HG02885 (cell line): ENCODE results near the gene TIMM29.
A peak's percentile ranks its signal among the peaks of the same experiment; 100 is the strongest.
"Not testable (repeated sequence)": the region's sequence is repeated elsewhere in the genome, so short reads cannot be mapped to it uniquely, and the experiment has no call there.

ENCODE experiments used
- ATAC-seq: cut with Tn5 transposase; IDR thresholded peaks from one replicate; pipeline ENCODE4 v1.9.1; 2021; ENCODE audit warnings: mild to moderate bottlenecking; ENCODE audit not compliant: unreplicated experiment, poor library complexity

The TIMM29 gene

DNA sequence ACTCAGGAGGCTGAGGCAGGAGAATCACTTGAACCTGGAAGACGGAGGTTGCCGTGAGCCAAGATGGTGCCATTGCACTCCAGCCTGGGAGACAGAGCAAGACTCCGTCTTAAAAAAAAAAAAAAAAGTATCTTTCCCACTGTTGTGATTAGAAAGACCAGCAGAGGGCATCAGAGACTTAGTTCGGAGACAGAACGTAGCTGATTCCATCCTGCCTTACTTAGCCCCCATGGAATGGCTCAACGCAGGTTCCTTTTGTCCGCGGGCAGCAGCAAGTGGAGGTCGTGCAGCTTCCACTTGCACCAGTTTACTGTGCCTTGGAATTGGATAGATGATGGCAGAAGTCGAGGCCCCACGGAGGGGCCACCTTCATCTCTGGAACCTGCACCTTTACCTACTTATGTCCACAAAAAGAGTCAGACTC lies 8.1 kb downstream of the TIMM29 start:
- ATAC-seq, result no peak

DNA sequence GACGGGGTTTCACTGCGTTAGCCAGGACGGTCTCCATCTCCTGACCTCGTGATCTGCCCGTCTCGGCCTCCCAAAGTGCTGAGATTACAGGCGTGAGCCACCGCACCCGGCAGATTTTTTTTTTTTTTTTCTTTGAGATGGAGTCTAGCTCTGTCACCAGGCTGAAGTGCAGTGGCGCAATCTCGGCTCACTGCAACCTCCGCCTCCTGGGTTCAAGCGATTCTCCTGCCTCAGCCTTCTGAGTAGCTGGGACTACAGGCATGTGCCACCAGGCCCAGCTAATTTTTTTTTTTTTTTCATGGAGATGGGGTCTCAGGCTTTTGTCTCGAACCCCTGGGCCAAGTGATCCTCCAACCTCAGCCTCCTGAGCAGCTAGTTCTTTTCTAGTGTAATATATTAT lies 13.0 kb downstream of the TIMM29 start:
- not testable (repeated sequence) for ATAC-seq

- ATAC-seq, result not testable (repeated sequence)
Observed at GRCh38 chr19:10943412-10943811, 14.8 kb downstream of the TIMM29 start.

DNA sequence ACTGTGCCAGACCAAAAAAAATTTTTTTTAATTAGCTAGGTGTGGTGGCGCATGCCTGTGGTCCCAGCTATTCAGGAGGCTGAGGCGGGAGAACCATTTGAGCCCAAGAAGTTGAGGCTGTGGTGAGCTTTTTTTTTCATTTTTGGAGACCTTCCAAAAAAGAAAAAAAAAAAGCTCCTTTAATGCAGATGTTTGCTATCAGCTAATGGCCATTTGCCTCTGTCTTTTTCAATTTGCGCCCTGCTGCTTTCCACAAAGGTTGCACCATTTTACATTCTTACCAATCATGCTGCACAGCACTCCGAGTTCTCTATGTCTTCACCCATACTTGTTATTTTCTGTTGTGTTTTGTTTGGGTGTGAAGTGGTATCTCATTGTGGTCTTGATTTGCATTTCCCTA lies 16.7 kb downstream of the TIMM29 start:
- ATAC-seq, result no peak

GRCh38 chr19:10946958-10947657 lies 18.5 kb downstream of the TIMM29 start:
- no peak for ATAC-seq

DNA sequence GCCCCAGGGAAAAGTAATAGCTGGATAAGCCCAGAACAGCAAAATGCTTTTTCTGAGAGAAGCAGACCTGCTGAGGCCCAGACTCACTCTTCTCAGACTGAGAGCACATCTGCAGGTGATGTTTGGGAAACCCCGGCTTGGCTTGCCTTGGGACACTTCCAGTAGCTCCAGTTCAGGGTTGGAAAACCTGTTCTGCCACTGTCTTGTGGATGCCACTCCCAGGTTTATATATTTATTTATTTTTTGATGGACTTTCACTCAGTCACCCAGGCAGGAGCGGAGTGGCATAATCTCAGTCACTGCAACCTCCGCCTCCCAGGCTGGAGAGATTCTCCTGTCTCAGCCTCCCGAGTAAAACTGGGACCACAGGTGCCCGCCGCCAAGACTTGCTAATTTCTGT lies 24.2 kb downstream of the TIMM29 start:
- no peak for ATAC-seq

- not testable (repeated sequence) for ATAC-seq
Observed at GRCh38 chr19:10959277-10959968, 30.8 kb downstream of the TIMM29 start.

DNA sequence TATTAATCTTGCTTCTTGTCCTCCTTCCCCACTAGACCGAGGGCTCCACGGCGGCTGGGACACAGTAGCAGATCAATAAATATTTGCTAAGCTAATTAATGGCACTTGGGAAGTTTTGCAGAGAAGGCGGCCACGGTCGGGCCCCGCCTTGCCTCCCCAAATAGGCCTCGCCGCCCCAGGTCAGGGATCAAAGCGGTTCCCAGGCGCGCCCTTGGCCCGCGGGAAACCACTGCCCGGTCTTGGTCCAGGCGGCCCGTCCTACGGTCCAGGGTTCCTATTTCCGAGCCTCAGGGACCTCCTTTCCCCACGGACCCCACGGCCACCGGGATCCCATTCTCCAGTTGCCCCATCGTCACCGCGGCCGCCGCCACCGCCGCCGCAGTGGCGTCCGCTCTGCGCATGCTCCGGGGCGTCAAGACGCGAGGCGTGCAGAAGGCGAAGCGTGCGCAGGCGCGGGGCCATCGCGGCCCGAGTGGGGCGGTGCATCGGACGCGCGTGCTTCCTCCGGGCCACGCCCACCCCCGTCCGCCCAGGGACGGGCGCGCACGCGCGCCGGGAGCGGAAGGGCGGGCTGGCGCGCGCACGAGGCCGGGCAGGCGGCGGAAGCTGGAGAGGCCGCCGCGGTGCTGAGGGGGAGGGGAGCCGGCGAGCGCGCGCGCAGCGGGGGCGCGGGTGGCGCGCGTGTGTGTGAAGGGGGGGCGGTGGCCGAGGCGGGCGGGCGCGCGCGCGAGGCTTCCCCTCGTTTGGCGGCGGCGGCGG lies 31.9 kb downstream of the TIMM29 start, which contains the start of gene SMARCA4:
SMARCA4 (plus strand) TSS at position 717 of the 759 bp plus-strand sequence. CDS start 23,122 bp downstream, outside the sequence.
- peak; percentile 83 for ATAC-seq

DNA sequence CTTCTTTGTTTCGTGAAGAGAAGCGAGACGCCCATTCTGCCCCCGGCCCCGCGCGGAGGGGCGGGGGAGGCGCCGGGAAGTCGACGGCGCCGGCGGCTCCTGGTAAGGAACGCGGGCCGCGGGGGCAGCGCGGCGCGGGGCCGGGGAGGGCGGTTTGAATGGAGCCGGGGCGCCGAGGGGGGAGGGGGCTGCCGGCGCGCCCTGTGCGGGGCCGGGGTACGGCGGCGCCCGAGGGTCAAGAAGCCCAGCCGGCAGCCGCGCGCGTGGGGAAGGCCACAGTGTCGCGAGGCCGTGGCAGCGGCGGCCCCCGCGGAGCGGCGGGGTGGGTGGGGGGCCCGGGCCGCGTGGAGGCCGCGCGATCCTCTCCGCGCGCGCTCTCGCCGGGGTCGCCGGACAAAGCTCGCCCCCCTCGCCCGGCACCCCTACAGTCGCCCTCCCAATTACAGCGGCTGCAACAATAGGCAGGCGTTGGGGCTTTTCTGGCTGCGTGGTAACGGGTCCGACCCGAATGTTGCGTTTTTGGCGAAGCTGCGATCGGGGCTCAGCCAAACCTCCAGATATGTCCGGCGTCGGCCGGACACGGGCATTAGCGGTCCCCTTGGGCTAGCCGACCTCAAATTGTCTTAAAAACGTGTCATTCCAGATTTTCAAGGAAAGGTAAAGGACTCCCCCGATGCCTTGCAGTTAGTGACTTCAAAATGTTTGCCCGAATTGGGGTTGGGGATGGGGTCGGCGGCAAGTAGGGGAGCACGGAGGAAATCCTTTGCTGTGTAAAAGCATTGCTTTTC lies 32.7 kb downstream of the TIMM29 start:
- peak; percentile 36 for ATAC-seq

DNA sequence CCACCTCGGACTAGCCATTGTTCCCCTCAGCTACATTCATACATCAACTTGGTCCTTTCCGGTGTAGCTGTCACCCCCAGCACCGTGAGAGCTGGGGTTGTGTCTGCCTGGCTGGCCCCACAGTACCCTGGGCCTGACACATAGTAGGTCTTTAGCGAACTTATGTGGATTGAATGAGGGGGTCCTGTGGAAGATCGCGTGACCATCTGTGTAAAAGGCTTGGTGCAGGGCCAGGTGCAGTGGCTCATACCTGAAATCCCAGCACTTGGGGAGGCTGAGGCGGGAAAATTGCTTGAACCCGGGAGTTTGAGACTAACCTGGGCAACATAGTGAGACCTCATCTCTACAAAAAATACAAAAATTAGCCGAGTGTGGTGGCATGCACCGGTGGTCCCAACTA lies 34.3 kb downstream of the TIMM29 start:
- ATAC-seq, result no peak

- ATAC-seq, result no peak
Observed at GRCh38 chr19:10963865-10964264, 35.3 kb downstream of the TIMM29 start.

DNA sequence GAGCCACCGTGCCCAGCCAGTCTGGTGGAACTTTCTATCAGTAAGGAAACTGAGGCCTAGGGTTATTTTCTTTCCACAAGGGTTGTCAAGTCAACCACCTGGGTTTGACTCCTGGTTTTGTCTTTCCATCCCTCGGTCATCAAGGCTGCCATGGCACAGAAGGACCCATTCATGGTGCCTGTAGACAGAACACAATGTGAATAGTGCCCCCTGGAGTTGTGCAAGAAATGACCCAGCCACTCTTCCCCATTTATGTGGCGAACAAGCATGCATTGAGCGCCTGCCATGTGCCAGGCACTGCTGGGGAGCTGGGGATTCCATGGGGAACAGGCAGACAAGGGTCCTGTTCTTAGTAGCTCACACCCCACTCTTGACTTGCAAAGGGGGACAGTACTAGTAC lies 36.3 kb downstream of the TIMM29 start:
- ATAC-seq, result no peak

- ATAC-seq, result no peak
Observed at GRCh38 chr19:10965398-10965797, 36.8 kb downstream of the TIMM29 start.

DNA sequence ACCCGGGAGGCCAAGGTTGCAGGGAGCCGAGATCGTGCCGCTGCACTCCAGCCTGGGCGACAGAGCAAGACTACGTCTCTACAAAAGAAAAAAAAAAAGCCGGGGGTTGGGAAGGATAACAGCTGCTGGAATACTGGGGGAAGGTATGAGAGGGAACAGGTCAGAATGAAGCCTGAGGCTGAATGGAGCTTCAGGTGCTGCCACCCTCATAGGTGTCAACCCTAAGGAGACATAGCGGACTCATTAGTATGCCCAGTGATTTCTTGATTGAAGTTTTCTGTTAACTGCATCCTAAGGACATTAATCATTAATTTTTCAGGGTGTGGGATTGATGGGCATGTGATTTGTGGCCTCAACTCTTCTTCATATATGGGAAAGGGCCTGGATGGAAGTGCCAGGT lies 38.2 kb downstream of the TIMM29 start:
- no peak for ATAC-seq

- no peak for ATAC-seq
Observed at GRCh38 chr19:10968527-10969135, 40.0 kb downstream of the TIMM29 start.

GRCh38 chr19:10971107-10971726 lies 42.6 kb downstream of the TIMM29 start:
- ATAC-seq, result no peak

- ATAC-seq, result no peak
Observed at GRCh38 chr19:10975374-10976130, 46.9 kb downstream of the TIMM29 start.

DNA sequence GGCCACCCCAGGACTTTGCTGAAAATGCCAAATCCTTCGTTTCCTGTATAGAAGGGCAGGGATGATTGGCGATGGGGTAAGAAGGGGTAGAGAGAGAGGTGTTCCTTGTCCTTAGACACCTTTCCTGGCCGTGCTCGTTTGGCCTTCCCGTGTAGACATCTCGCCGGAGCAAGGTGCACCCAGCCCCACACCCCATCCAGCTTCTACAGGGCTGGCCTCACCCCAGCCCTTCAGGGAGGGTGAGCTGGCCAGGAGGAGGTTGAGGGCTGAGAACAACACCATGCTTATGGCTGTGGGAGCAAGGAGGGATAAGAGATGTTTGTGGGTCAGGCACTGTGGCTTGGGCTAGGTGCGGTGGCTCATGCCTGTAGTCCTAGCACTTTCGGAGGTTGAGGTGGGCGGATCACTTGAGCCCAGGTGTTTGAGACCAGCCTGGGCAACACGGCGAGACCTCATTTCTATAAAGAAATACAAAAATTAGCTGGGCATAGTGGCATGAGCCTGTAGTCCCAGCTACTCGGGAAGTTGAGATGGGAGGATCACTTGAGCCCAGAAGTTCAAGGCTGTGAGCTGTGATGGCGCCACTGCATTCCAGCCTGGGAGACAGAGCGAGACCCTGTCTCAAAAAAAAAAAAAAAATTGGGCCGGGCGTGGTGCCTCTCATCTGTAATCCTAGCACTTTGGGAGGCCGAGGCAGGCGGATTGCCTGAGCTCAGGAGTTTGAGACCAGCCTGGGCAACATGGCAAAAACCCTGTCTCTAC lies 47.7 kb downstream of the TIMM29 start:
- no peak for ATAC-seq
